ENCODE measurements around the gene NFIL3. TPM values are rescaled to one million over a fixed set of nuclear protein-coding genes. Genes with fewer than 3 reads are reported as not detected.

NFIL3 gene
- total RNA-seq, 1 experiment from 2014 or later: 13.3 TPM

- TF ChIP-seq POLR2AphosphoS5 (IDR thresholded peaks at IDR 0.05; ENCODE audit: low read depth, low read length): no peak
- TF ChIP-seq REST (IDR thresholded peaks at IDR 0.05; ENCODE audit: insufficient read depth in 1 of 2, low read depth in 2 of 2, low read length in 1 of 2): no peak
- TF ChIP-seq, protein P1, sequence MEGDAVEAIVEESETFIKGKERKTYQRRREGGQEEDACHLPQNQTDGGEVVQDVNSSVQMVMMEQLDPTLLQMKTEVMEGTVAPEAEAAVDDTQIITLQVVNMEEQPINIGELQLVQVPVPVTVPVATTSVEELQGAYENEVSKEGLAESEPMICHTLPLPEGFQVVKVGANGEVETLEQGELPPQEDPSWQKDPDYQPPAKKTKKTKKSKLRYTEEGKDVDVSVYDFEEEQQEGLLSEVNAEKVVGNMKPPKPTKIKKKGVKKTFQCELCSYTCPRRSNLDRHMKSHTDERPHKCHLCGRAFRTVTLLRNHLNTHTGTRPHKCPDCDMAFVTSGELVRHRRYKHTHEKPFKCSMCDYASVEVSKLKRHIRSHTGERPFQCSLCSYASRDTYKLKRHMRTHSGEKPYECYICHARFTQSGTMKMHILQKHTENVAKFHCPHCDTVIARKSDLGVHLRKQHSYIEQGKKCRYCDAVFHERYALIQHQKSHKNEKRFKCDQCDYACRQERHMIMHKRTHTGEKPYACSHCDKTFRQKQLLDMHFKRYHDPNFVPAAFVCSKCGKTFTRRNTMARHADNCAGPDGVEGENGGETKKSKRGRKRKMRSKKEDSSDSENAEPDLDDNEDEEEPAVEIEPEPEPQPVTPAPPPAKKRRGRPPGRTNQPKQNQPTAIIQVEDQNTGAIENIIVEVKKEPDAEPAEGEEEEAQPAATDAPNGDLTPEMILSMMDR (IDR thresholded peaks at IDR 0.05): no peak
- no peak for TF ChIP-seq TCF7L2 (IDR thresholded peaks at IDR 0.05; ENCODE audit: low read depth, low read length)
- TF ChIP-seq SIN3A (IDR thresholded peaks at IDR 0.05; ENCODE audit: borderline replicate concordance, insufficient read depth, low read depth, low read length): no peak
- ATAC-seq (no peak), DNase-seq (ENCODE audit: low read depth, low spot score) (no peak)
- intact Hi-C loops (cut with micrococcal nuclease; ENCODE audit: unreplicated experiment): no loop called here
- Histone ChIP-seq H3K36me3 (ENCODE audit: control insufficient read depth, insufficient read depth, low read length) (peaks cover 7% of the 10 kb centered on the region; the same call in 1 of the 2 replicates), H3K27me3 (ENCODE audit: control insufficient read depth, insufficient read depth, low read length) (no peaks in the 10 kb centered on the region), H3K4me3 (ENCODE audit: low read depth in 2 of 2, low read length in 2 of 2) (no peak overlapping the region), H3K4me1 (ENCODE audit: control insufficient read depth, insufficient read depth, low read length) (peaks cover 5% of the 10 kb centered on the region), H3K27ac (ENCODE audit: low read length) (no peak overlapping the region), H3K9me3 (ENCODE audit: control insufficient read depth, insufficient read depth, low read depth, low read length) (no peaks in the 10 kb centered on the region)
- ChIA-PET CTCF (no interaction called here), POLR2A (no interaction called here)
- BruUV-seq (replicated peaks): no TSS peak
- in situ Hi-C loops (cut with HindIII; ENCODE audit: low pct_unique_long_range_greater_than_20kb, low sequenced_read_pairs): no loop called here
These were observed 64.5 kb downstream of the NFIL3 start for GRCh38 chr9:91359083-91359482.

Other genes with a start within 250 kb of the NFIL3 start
- gene AUH, start 61.9 kb downstream of the NFIL3 start, total RNA-seq (2021; ENCODE audit: unreplicated experiment): 7.7 TPM

All from Panc1 (cell line).